T-helper 1 cell treated with Interleukin-12 subunit alpha and Interleukin-12 subunit beta and Interleukin-4 antibody, amounts not matched to agents 30 μg/mL and 1 μg/mL, for 36 hours (primary cell): Measurements from ENCODE around the gene GRIK1.

Source experiments
- H3K27ac Mint-ChIP-seq: one replicate; pipeline ENCODE4 v1.8.0; 2021; ENCODE audit warnings: mild to moderate bottlenecking, mixed read lengths
- H3K27me3 Mint-ChIP-seq: one replicate; pipeline ENCODE4 v1.8.0; 2021; ENCODE audit warnings: low read depth, mixed read lengths
- H3K36me3 Mint-ChIP-seq: one replicate; pipeline ENCODE4 v1.8.0; 2021; ENCODE audit warnings: low read depth, mixed read lengths
- H3K4me1 Mint-ChIP-seq: one replicate; pipeline ENCODE4 v1.8.0; 2021; ENCODE audit warnings: low read depth, mixed read lengths
- H3K4me3 Mint-ChIP-seq: one replicate; pipeline ENCODE4 v1.8.0; 2021; ENCODE audit warnings: mild to moderate bottlenecking, moderate library complexity, mixed read lengths
- H3K9me3 Mint-ChIP-seq: one replicate; pipeline ENCODE4 v1.8.0; 2021; ENCODE audit warnings: mixed read lengths

Gene GRIK1

GRCh38 chr21:29582855-29583254 is 356.9 kb downstream of the GRIK1 start:
- H3K27me3 Mint-ChIP-seq: no peaks in the 10 kb centered on the region
- no peaks in the 10 kb centered on the region for H3K9me3 Mint-ChIP-seq
- H3K36me3 Mint-ChIP-seq: no peaks in the 10 kb centered on the region
- H3K4me3 Mint-ChIP-seq: no peak overlapping the region
- no peaks in the 10 kb centered on the region for H3K4me1 Mint-ChIP-seq
- H3K27ac Mint-ChIP-seq: no peak overlapping the region

- Mint-ChIP-seq H3K4me1 (no peaks in the 10 kb centered on the region), H3K27ac (no peak overlapping the region), H3K9me3 (no peaks in the 10 kb centered on the region), H3K27me3 (no peaks in the 10 kb centered on the region), H3K36me3 (no peaks in the 10 kb centered on the region), H3K4me3 (no peak overlapping the region)
Observed at GRCh38 chr21:29581393-29581792, 358.4 kb downstream of the GRIK1 start.

GRCh38 chr21:29580732-29581285 is 359.0 kb downstream of the GRIK1 start:
- Mint-ChIP-seq H3K36me3 (no peaks in the 10 kb centered on the region), H3K4me1 (no peaks in the 10 kb centered on the region), H3K9me3 (no peaks in the 10 kb centered on the region), H3K4me3 (no peak overlapping the region), H3K27ac (no peak overlapping the region), H3K27me3 (no peaks in the 10 kb centered on the region)

GRCh38 chr21:29578306-29578705 is 361.5 kb downstream of the GRIK1 start:
- Mint-ChIP-seq H3K36me3 (no peaks in the 10 kb centered on the region), H3K27me3 (no peaks in the 10 kb centered on the region), H3K4me3 (no peak overlapping the region), H3K9me3 (no peaks in the 10 kb centered on the region), H3K27ac (no peak overlapping the region), H3K4me1 (no peaks in the 10 kb centered on the region)

- no peaks in the 10 kb centered on the region for H3K27me3 Mint-ChIP-seq
- H3K27ac Mint-ChIP-seq: no peak overlapping the region
- H3K4me1 Mint-ChIP-seq: no peaks in the 10 kb centered on the region
- H3K36me3 Mint-ChIP-seq: no peaks in the 10 kb centered on the region
- H3K4me3 Mint-ChIP-seq: no peak overlapping the region
- no peaks in the 10 kb centered on the region for H3K9me3 Mint-ChIP-seq
Observed at GRCh38 chr21:29571949-29572348, 367.8 kb downstream of the GRIK1 start.

- no peaks in the 10 kb centered on the region for H3K4me1 Mint-ChIP-seq
- no peaks in the 10 kb centered on the region for H3K27me3 Mint-ChIP-seq
- H3K27ac Mint-ChIP-seq: no peak overlapping the region
- no peaks in the 10 kb centered on the region for H3K36me3 Mint-ChIP-seq
- H3K4me3 Mint-ChIP-seq: no peak overlapping the region
- H3K9me3 Mint-ChIP-seq: no peaks in the 10 kb centered on the region
Observed at GRCh38 chr21:29568020-29568697, 371.6 kb downstream of the GRIK1 start.

- no peaks in the 10 kb centered on the region for H3K27me3 Mint-ChIP-seq
- H3K4me1 Mint-ChIP-seq: no peaks in the 10 kb centered on the region
- no peak overlapping the region for H3K27ac Mint-ChIP-seq
- no peaks in the 10 kb centered on the region for H3K36me3 Mint-ChIP-seq
- H3K9me3 Mint-ChIP-seq: no peaks in the 10 kb centered on the region
- no peak overlapping the region for H3K4me3 Mint-ChIP-seq
Observed at GRCh38 chr21:29557931-29558725, 381.7 kb downstream of the GRIK1 start.

GRCh38 chr21:29557200-29557599 is 382.6 kb downstream of the GRIK1 start:
- H3K9me3 Mint-ChIP-seq: no peaks in the 10 kb centered on the region

GRCh38 chr21:29555601-29556000 is 384.2 kb downstream of the GRIK1 start:
- Mint-ChIP-seq H3K27me3 (no peaks in the 10 kb centered on the region), H3K4me1 (no peaks in the 10 kb centered on the region), H3K27ac (no peak overlapping the region), H3K9me3 (no peaks in the 10 kb centered on the region), H3K36me3 (no peaks in the 10 kb centered on the region), H3K4me3 (no peak overlapping the region)

More at GRCh38 chr21:29557200-29557599, 382.6 kb downstream of the GRIK1 start:
- no peaks in the 10 kb centered on the region for H3K27me3 Mint-ChIP-seq
- no peak overlapping the region for H3K27ac Mint-ChIP-seq
- H3K36me3 Mint-ChIP-seq: no peaks in the 10 kb centered on the region
- H3K4me1 Mint-ChIP-seq: no peaks in the 10 kb centered on the region
- no peak overlapping the region for H3K4me3 Mint-ChIP-seq

- no peak overlapping the region for H3K4me3 Mint-ChIP-seq
- no peaks in the 10 kb centered on the region for H3K36me3 Mint-ChIP-seq
- no peak overlapping the region for H3K27ac Mint-ChIP-seq
- no peaks in the 10 kb centered on the region for H3K4me1 Mint-ChIP-seq
- no peaks in the 10 kb centered on the region for H3K27me3 Mint-ChIP-seq
- no peaks in the 10 kb centered on the region for H3K9me3 Mint-ChIP-seq
Observed at GRCh38 chr21:29550205-29550604, 389.6 kb downstream of the GRIK1 start.

- no peak overlapping the region for H3K4me3 Mint-ChIP-seq
- H3K27ac Mint-ChIP-seq: no peak overlapping the region
- H3K4me1 Mint-ChIP-seq: no peaks in the 10 kb centered on the region
- H3K36me3 Mint-ChIP-seq: no peaks in the 10 kb centered on the region
- H3K27me3 Mint-ChIP-seq: no peaks in the 10 kb centered on the region
- no peaks in the 10 kb centered on the region for H3K9me3 Mint-ChIP-seq
Observed at GRCh38 chr21:29549614-29550013, 390.2 kb downstream of the GRIK1 start.

- Mint-ChIP-seq H3K27ac (no peak overlapping the region), H3K4me3 (no peak overlapping the region), H3K9me3 (no peaks in the 10 kb centered on the region), H3K27me3 (no peaks in the 10 kb centered on the region), H3K4me1 (no peaks in the 10 kb centered on the region), H3K36me3 (no peaks in the 10 kb centered on the region)
Observed at GRCh38 chr21:29547998-29548397, 391.8 kb downstream of the GRIK1 start.

GRCh38 chr21:29546071-29546470 is 393.7 kb downstream of the GRIK1 start:
- no peak overlapping the region for H3K27ac Mint-ChIP-seq
- no peaks in the 10 kb centered on the region for H3K9me3 Mint-ChIP-seq
- H3K36me3 Mint-ChIP-seq: no peaks in the 10 kb centered on the region
- no peaks in the 10 kb centered on the region for H3K4me1 Mint-ChIP-seq
- no peaks in the 10 kb centered on the region for H3K27me3 Mint-ChIP-seq
- H3K4me3 Mint-ChIP-seq: no peak overlapping the region

GRCh38 chr21:29540289-29540688 is 399.5 kb downstream of the GRIK1 start:
- no peaks in the 10 kb centered on the region for H3K27me3 Mint-ChIP-seq

GRCh38 chr21:29538115-29538514 is 401.7 kb downstream of the GRIK1 start:
- H3K27ac Mint-ChIP-seq: no peak overlapping the region
- H3K4me3 Mint-ChIP-seq: no peak overlapping the region
- H3K36me3 Mint-ChIP-seq: no peaks in the 10 kb centered on the region
- H3K4me1 Mint-ChIP-seq: no peaks in the 10 kb centered on the region
- H3K9me3 Mint-ChIP-seq: peaks cover 4% of the 10 kb centered on the region
- H3K27me3 Mint-ChIP-seq: no peaks in the 10 kb centered on the region

More at GRCh38 chr21:29540289-29540688, 399.5 kb downstream of the GRIK1 start:
- Mint-ChIP-seq H3K9me3 (peaks cover 4% of the 10 kb centered on the region), H3K4me3 (no peak overlapping the region), H3K36me3 (no peaks in the 10 kb centered on the region), H3K27ac (no peak overlapping the region), H3K4me1 (no peaks in the 10 kb centered on the region)
